A549 (cell line): ENCODE data around the gene PRTN3.
"Not testable (repeated sequence)": the region's sequence is repeated elsewhere in the genome, so short reads cannot be mapped to it uniquely, and the experiment has no call there.

Experiments
- CBX8 ChIP-seq: fragments of 200-600 bp; sonication (generic); IDR thresholded peaks from 2 replicates; pipeline ENCODE4 v1.6.1; 2016
- CTCF ChIP-seq: fragments of >200 bp; sonication (Bioruptor Twin); formaldehyde crosslinking; IDR thresholded peaks from 3 replicates; pipeline ENCODE4 v1.5.1; 2016
- EHMT2 ChIP-seq: fragments of 200-600 bp; sonication (generic); IDR thresholded peaks from 2 replicates; pipeline ENCODE4 v1.6.1; 2016; ENCODE audit warnings: antibody characterized with exemption, low read depth, mild to moderate bottlenecking, moderate library complexity
- ESRRA ChIP-seq: fragments of 150-350 bp; IDR thresholded peaks from 2 replicates; pipeline ENCODE4 v1.6.1; 2014; ENCODE audit warnings: mild to moderate bottlenecking, low read length, borderline replicate concordance
- HEYL ChIP-seq: fragments of 250-450 bp; sonication (Bioruptor Pico); IDR thresholded peaks from 2 replicates; pipeline ENCODE4 v1.8.0; 2021; ENCODE audit warnings: mild to moderate bottlenecking, moderate library complexity
- JUN ChIP-seq, 2 experiments: fragments of >200 bp; sonication (Bioruptor Twin); formaldehyde crosslinking; IDR thresholded peaks; 2 replicates in 1 of 2; 3 replicates in 1 of 2; pipeline ENCODE4 v1.6.1; 2016 to 2017
- JUNB ChIP-seq: fragments of >200 bp; sonication (Bioruptor Twin); formaldehyde crosslinking; IDR thresholded peaks from 2 replicates; pipeline ENCODE4 v1.6.1; 2016
- POLR2A ChIP-seq: IDR thresholded peaks from 2 replicates; pipeline ENCODE4 v1.6.1; 2012; ENCODE audit warnings: mild to moderate bottlenecking, low read length
- RAD21 ChIP-seq, 2 experiments: fragments of >200 bp in 1 of 2; sonication (Bioruptor Twin) in 1 of 2; formaldehyde crosslinking in 1 of 2; IDR thresholded peaks in 1 of 2; conservative IDR thresholded peaks in 1 of 2; 2 replicates in 1 of 2; 3 replicates in 1 of 2; pipeline ENCODE4 v1.6.1; 2012 to 2018; ENCODE audit warnings: inconsistent platforms in 1 of 2
- SMC3 ChIP-seq: fragments of >200 bp; sonication (Bioruptor Twin); formaldehyde crosslinking; IDR thresholded peaks from 3 replicates; pipeline ENCODE4 v1.6.1; 2018; ENCODE audit warnings: inconsistent platforms
- USF2 ChIP-seq: fragments of 450-650 bp; IDR thresholded peaks from 2 replicates; pipeline ENCODE4 v1.6.1; 2014; ENCODE audit warnings: antibody characterized with exemption

GRCh38 chr19:820212-820611 lies 20.6 kb upstream of the PRTN3 start:
- not testable (repeated sequence) for TF ChIP-seq JUN (IDR thresholded peaks at IDR 0.05); CBX8; POLR2A; CTCF; JUNB; ESRRA; USF2; HEYL (CRISPR knock-in tag); EHMT2; RAD21 (conservative IDR thresholded peaks at IDR 0.05 in 1 of 2, IDR thresholded peaks at IDR 0.05 in 1 of 2); SMC3
